Measurements from ENCODE around the gene ABHD4. TPM values are rescaled to one million over a fixed set of nuclear protein-coding genes. Genes with fewer than 3 reads are reported as not detected.
A peak's percentile ranks its signal among the peaks of the same experiment; 100 is the strongest.

Gene ABHD4
- total and polyA plus RNA-seq, 2 donors (not counting 1 experiment from before 2014, with no cell fraction given): 10.5 to 22.7 TPM

GRCh38 chr14:22597771-22598098 lies 365 bp upstream of the ABHD4 start:
- DNase-seq (no peak), ATAC-seq (ENCODE audit: low read depth) (peak; percentile 18)
- H3K9me3 ChIP-seq (ENCODE audit: control extremely low read depth in 1 of 3, control insufficient read depth in 2 of 3, insufficient read depth in 1 of 3, low read length in 2 of 3): no peaks in the 10 kb centered on the region
- peak overlapping the region; percentile 90 to 97 (median 92) for H3K4me3 ChIP-seq (ENCODE audit: control extremely low read depth in 1 of 5, extremely low read depth in 1 of 5, insufficient read depth in 1 of 5, low read depth in 2 of 5, low read length in 4 of 5)
- 5% methylated on average over 7 of the region's 9 CpGs for WGBS (ENCODE audit: insufficient coverage)
- H3K27ac ChIP-seq (ENCODE audit: low read length in 2 of 2): peak overlapping the region in 1 of 2 donors; percentile 76
- peaks cover 28% of the 10 kb centered on the region for H3K4me1 Mint-ChIP-seq
- peak overlapping the region; percentile 96 for H3K27ac Mint-ChIP-seq
- H4K20me1 ChIP-seq (ENCODE audit: control insufficient read depth, insufficient read depth, low read length, poor library complexity, severe bottlenecking): no peaks in the 10 kb centered on the region
- peak overlapping the region; percentile 92 for H3K9ac ChIP-seq (ENCODE audit: low read length)
- ChIA-PET POLR2A (interaction anchor here (0.7 to 1.8 kb wide), 4 partner anchors 9 to 1438 kb away, joined by 3 to 13 read pairs (median 3); partner anchors contain the start of genes ACIN1, C14orf119 and DAD1), CTCF (interaction anchor here (0.5 to 5.3 kb wide), 12 partner anchors 8 to 397 kb away, joined by 3 to 28 read pairs (median 4); partner anchors contain the start of genes DAD1 and REM2)
- H3K4me2 ChIP-seq (replicated peaks; ENCODE audit: low read depth, low read length, poor library complexity, severe bottlenecking): peak overlapping the region; percentile 83
- peaks cover 15 to 22% of the 10 kb centered on the region in 2 donors for H3K4me1 ChIP-seq (ENCODE audit: control insufficient read depth in 2 of 2, insufficient read depth in 2 of 2, low read length in 2 of 2)
- intact Hi-C loops (cut with micrococcal nuclease): loop anchor here (1.0 to 5.0 kb wide), 2 partner anchors 8 to 255 kb away; partner anchors contain the start of gene DAD1
- peaks cover 3% of the 10 kb centered on the region for H3K27me3 Mint-ChIP-seq
- no peaks in the 10 kb centered on the region for H3K9me3 Mint-ChIP-seq (ENCODE audit: insufficient read depth)
- TF ChIP-seq EZH2 (IDR thresholded peaks at IDR 0.05; ENCODE audit: borderline replicate concordance, insufficient read depth, low read depth, low read length, poor library complexity, severe bottlenecking): no peak
- TF ChIP-seq, protein P1, sequence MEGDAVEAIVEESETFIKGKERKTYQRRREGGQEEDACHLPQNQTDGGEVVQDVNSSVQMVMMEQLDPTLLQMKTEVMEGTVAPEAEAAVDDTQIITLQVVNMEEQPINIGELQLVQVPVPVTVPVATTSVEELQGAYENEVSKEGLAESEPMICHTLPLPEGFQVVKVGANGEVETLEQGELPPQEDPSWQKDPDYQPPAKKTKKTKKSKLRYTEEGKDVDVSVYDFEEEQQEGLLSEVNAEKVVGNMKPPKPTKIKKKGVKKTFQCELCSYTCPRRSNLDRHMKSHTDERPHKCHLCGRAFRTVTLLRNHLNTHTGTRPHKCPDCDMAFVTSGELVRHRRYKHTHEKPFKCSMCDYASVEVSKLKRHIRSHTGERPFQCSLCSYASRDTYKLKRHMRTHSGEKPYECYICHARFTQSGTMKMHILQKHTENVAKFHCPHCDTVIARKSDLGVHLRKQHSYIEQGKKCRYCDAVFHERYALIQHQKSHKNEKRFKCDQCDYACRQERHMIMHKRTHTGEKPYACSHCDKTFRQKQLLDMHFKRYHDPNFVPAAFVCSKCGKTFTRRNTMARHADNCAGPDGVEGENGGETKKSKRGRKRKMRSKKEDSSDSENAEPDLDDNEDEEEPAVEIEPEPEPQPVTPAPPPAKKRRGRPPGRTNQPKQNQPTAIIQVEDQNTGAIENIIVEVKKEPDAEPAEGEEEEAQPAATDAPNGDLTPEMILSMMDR (IDR thresholded peaks at IDR 0.05): no peak
- no peaks in the 10 kb centered on the region for H3K27me3 ChIP-seq (replicated peaks in 1 of 4; ENCODE audit: control extremely low read depth in 1 of 4, control insufficient read depth in 3 of 4, insufficient read depth in 4 of 4, low read length in 3 of 4)
- H3K36me3 ChIP-seq (replicated peaks in 1 of 2; ENCODE audit: control extremely low read depth in 1 of 2, control insufficient read depth in 1 of 2, extremely low read depth in 1 of 2, insufficient read depth in 2 of 2, low read length in 1 of 2): peaks cover 0 to 16% of the 10 kb centered on the region in 2 experiments
- H3K4me3 Mint-ChIP-seq: peak overlapping the region; percentile 98
- peaks cover 18% of the 10 kb centered on the region for H3K79me2 ChIP-seq (ENCODE audit: control insufficient read depth, insufficient read depth, low read length)
- H2AFZ ChIP-seq (ENCODE audit: insufficient read depth, low read depth, low read length, poor library complexity, severe bottlenecking): peak overlapping the region; percentile 94

DNA sequence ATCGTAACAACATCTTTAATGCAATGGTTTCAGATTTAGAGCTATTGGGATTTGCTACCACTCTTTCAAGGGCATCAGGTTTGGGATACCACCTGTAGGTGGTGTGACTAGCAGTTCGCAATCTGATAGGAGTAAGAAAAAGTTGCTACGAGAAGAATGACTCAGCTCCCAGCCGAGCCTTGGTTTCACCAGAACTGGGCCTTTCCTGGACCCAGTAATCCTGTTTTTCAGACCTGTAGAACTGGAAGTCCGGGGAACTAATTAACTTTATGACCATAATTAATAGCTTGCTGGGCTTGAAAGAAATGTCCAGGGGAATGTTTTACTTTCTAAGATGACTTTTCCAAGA lies 770 bp downstream of the ABHD4 start:
- Mint-ChIP-seq H3K9me3 (ENCODE audit: insufficient read depth) (no peaks in the 10 kb centered on the region), H3K4me1 (peaks cover 28% of the 10 kb centered on the region), H3K27me3 (peaks cover 3% of the 10 kb centered on the region), H3K4me3 (peak overlapping the region; percentile 98), H3K27ac (peak overlapping the region; percentile 96)
- H3K9ac ChIP-seq (ENCODE audit: low read length): peak overlapping the region; percentile 92
- ATAC-seq (ENCODE audit: low read depth) (peak; percentile 16), DNase-seq (peak; percentile 35)
- intact Hi-C loops (cut with micrococcal nuclease): loop anchor here (1.0 to 5.0 kb wide), 2 partner anchors 10 to 253 kb away; partner anchors contain the start of gene DAD1
- no peaks in the 10 kb centered on the region for H4K20me1 ChIP-seq (ENCODE audit: control insufficient read depth, insufficient read depth, low read length, poor library complexity, severe bottlenecking)
- POLR2A ChIA-PET: interaction anchor here (0.6 to 1.8 kb wide), 3 partner anchors 10 to 293 kb away, joined by 3 to 13 read pairs (median 5); partner anchors contain the start of gene DAD1
- no peaks in the 10 kb centered on the region for H3K27me3 ChIP-seq (replicated peaks in 1 of 4; ENCODE audit: control extremely low read depth in 1 of 4, control insufficient read depth in 3 of 4, insufficient read depth in 4 of 4, low read length in 3 of 4)
- peaks cover 0 to 27% of the 10 kb centered on the region in 2 experiments for H3K36me3 ChIP-seq (replicated peaks in 1 of 2; ENCODE audit: control extremely low read depth in 1 of 2, control insufficient read depth in 1 of 2, extremely low read depth in 1 of 2, insufficient read depth in 2 of 2, low read length in 1 of 2)
- H3K4me1 ChIP-seq (ENCODE audit: control insufficient read depth in 2 of 2, insufficient read depth in 2 of 2, low read length in 2 of 2): peaks cover 15 to 22% of the 10 kb centered on the region in 2 donors
- CTCF ChIA-PET: interaction anchor here (0.6 to 5.3 kb wide), 9 partner anchors 9 to 1628 kb away, joined by 3 to 28 read pairs (median 6); partner anchors contain the start of genes DAD1 and LRP10
- peak overlapping the region; percentile 94 for H2AFZ ChIP-seq (ENCODE audit: insufficient read depth, low read depth, low read length, poor library complexity, severe bottlenecking)
- H3K9me3 ChIP-seq (ENCODE audit: control extremely low read depth in 1 of 3, control insufficient read depth in 2 of 3, insufficient read depth in 1 of 3, low read length in 2 of 3): no peaks in the 10 kb centered on the region
- peaks cover 18% of the 10 kb centered on the region for H3K79me2 ChIP-seq (ENCODE audit: control insufficient read depth, insufficient read depth, low read length)
- peak overlapping the region; percentile 83 for H3K4me2 ChIP-seq (replicated peaks; ENCODE audit: low read depth, low read length, poor library complexity, severe bottlenecking)
- WGBS (ENCODE audit: insufficient coverage): 7% methylated on average over 3 of the region's 5 CpGs
- no peak for TF ChIP-seq EZH2 (IDR thresholded peaks at IDR 0.05; ENCODE audit: borderline replicate concordance, insufficient read depth, low read depth, low read length, poor library complexity, severe bottlenecking)
- TF ChIP-seq, protein P1 (IDR thresholded peaks at IDR 0.05): no peak
- H3K27ac ChIP-seq (ENCODE audit: low read length in 2 of 2): peak overlapping the region; percentile 46 to 76
- peak overlapping the region; percentile 90 to 97 (median 92) for H3K4me3 ChIP-seq (ENCODE audit: control extremely low read depth in 1 of 5, extremely low read depth in 1 of 5, insufficient read depth in 1 of 5, low read depth in 2 of 5, low read length in 4 of 5)

All from B cell (primary cell).